Left ventricle myocardium inferior (tissue), 1 donor: ENCODE measurements around the gene RBM44. TPM values are rescaled to one million over a fixed set of nuclear protein-coding genes. Genes with fewer than 3 reads are reported as not detected.

Experiments used
- DNase-seq: peaks from one replicate; pipeline ENCODE4 v3.0.0-alpha.2; 2020
- H3K27ac ChIP-seq: fragments of 200-600 bp; replicated peaks from 2 replicates; pipeline ENCODE4 v1.8.0; 2021
- H3K27me3 ChIP-seq: fragments of 200-600 bp; 2 replicates; pipeline ENCODE4 v1.8.0; 2021; ENCODE audit warnings: low read depth
- H3K36me3 ChIP-seq: fragments of 200-600 bp; 2 replicates; pipeline ENCODE4 v1.8.0; 2021
- H3K4me1 ChIP-seq: fragments of 200-600 bp; 2 replicates; pipeline ENCODE4 v1.8.0; 2021
- H3K4me3 ChIP-seq: fragments of 200-600 bp; 2 replicates; pipeline ENCODE4 v1.8.0; 2021; ENCODE audit warnings: mild to moderate bottlenecking, moderate library complexity
- H3K9me3 ChIP-seq: fragments of 200-600 bp; replicated peaks from 2 replicates; pipeline ENCODE4 v1.8.0; 2021
- CTCF ChIP-seq: fragments of 200-600 bp; IDR thresholded peaks from 2 replicates; pipeline ENCODE4 v1.8.0; 2021; ENCODE audit warnings: antibody characterized with exemption, mild to moderate bottlenecking, borderline replicate concordance
- intact Hi-C: fragments of 100-400 bp; cut with micrococcal nuclease; formaldehyde crosslinking; loops from one replicate; pipeline ENCODE4 v1.11.0; 2022
- total RNA-seq: library from RNA; stranded (reverse); fragmentation: NEBNext Ultra II Directional; extraction: Animal tissue kit (Norgen Biotek cat#: 25700); gene quantifications from one replicate; pipeline ENCODE4 v1.2.1, GENCODE V29; 2021
- donor health status: DM: no; HTN: yes; CAD: no; lungs with severe emphysema.

RBM44 gene
- total RNA-seq, 1 donor from 2014 or later: 0.27 TPM

GRCh38 chr2:237801466-237801865 is 2.9 kb downstream of the RBM44 start:
- H3K4me3 ChIP-seq: no peak overlapping the region
- H3K27ac ChIP-seq: no peak overlapping the region
- no peaks in the 10 kb centered on the region for H3K27me3 ChIP-seq
- no peaks in the 10 kb centered on the region for H3K36me3 ChIP-seq
- no peak for DNase-seq
- no peak for TF ChIP-seq CTCF
- H3K9me3 ChIP-seq: peaks cover 18% of the 10 kb centered on the region
- intact Hi-C loops: no loop called here
- peaks cover 4% of the 10 kb centered on the region for H3K4me1 ChIP-seq

DNA sequence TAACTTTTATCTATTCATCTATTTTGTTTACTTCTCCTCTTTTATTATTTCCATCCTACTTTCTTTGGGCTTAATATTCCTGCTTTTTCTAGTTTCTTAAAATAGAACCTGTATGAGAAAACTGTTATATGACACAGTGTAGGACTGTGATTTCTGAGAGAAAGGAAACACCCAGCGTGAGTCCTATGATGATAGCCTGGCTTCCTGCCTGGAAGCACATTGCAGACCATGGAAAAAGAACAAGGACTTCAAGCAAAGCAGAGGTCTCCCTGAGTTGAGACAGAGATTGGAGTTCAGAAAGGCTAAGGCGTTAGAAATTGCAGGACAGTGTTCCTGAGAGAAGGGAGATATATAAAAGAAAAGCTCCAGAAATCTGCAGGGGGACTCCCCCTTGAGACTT is 7.8 kb downstream of the RBM44 start:
- no peak overlapping the region for H3K4me3 ChIP-seq
- H3K27ac ChIP-seq: no peak overlapping the region
- intact Hi-C loops: no loop called here
- no peak for TF ChIP-seq CTCF
- no peaks in the 10 kb centered on the region for H3K36me3 ChIP-seq
- H3K27me3 ChIP-seq: no peaks in the 10 kb centered on the region
- peaks cover 6% of the 10 kb centered on the region for H3K4me1 ChIP-seq
- DNase-seq: no peak
- H3K9me3 ChIP-seq: no peaks in the 10 kb centered on the region

- no peaks in the 10 kb centered on the region for H3K9me3 ChIP-seq
- no peak for DNase-seq
- no peak overlapping the region for H3K27ac ChIP-seq
- no peak overlapping the region for H3K4me3 ChIP-seq
- H3K4me1 ChIP-seq: no peaks in the 10 kb centered on the region
- H3K36me3 ChIP-seq: no peaks in the 10 kb centered on the region
- H3K27me3 ChIP-seq: no peaks in the 10 kb centered on the region
- intact Hi-C loops: no loop called here
- TF ChIP-seq CTCF: no peak
Measured at GRCh38 chr2:237815637-237816036, 17.1 kb downstream of the RBM44 start.

DNA sequence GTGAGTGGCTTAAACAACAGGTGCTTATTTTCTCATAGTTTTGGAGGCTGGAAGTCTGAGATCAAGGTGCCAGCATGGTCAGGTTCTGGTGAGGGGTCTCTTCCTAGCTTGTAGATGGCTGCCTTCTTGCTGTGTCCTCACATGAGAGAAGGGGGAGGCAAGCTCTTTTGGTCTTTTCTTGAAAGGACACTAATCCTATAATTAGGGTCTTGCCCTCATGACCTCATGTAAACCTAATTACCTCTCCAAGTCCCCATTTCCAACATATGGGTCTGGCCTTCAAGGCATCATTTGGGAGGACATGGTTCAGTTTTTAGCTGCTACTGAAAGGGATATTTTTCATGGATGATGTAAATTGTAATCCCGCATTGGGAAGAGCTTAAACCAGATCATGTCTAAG is 18.0 kb downstream of the RBM44 start:
- intact Hi-C loops: no loop called here
- Histone ChIP-seq H3K4me3 (no peak overlapping the region), H3K36me3 (no peaks in the 10 kb centered on the region), H3K9me3 (no peaks in the 10 kb centered on the region), H3K4me1 (no peaks in the 10 kb centered on the region), H3K27me3 (no peaks in the 10 kb centered on the region), H3K27ac (no peak overlapping the region)
- no peak for DNase-seq
- no peak for TF ChIP-seq CTCF

DNA sequence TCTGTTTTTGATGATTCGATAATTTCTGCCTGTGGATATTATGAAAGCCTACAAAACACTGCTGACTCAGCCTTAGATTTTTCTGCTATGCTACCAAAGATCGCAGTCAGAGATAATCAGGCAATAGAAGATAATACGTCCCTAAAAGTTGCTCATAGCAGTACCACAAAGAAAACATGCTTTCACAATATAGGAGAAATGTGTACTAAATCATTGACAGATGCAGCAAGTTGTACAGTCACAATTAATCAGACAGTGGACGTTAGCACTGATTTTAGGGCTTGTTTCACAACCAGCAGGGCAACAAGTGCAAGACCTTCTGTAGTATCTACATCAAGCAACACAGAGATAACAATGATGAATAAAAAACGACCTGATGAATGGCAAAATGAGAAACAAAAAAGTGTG is 19.5 kb downstream of the RBM44 start:
- Histone ChIP-seq H3K4me3 (no peak overlapping the region), H3K27ac (no peak overlapping the region), H3K36me3 (no peaks in the 10 kb centered on the region), H3K4me1 (no peaks in the 10 kb centered on the region), H3K9me3 (no peaks in the 10 kb centered on the region), H3K27me3 (no peaks in the 10 kb centered on the region)
- no peak for TF ChIP-seq CTCF
- intact Hi-C loops: no loop called here
- DNase-seq: no peak

- Histone ChIP-seq H3K27ac (no peak overlapping the region), H3K4me1 (no peaks in the 10 kb centered on the region), H3K27me3 (no peaks in the 10 kb centered on the region), H3K4me3 (no peak overlapping the region), H3K9me3 (no peaks in the 10 kb centered on the region), H3K36me3 (no peaks in the 10 kb centered on the region)
- DNase-seq: no peak
- no peak for TF ChIP-seq CTCF
- intact Hi-C loops: no loop called here
Measured at GRCh38 chr2:237819231-237819630, 20.7 kb downstream of the RBM44 start.
